ENCODE results near the gene EIF6.

DNA sequence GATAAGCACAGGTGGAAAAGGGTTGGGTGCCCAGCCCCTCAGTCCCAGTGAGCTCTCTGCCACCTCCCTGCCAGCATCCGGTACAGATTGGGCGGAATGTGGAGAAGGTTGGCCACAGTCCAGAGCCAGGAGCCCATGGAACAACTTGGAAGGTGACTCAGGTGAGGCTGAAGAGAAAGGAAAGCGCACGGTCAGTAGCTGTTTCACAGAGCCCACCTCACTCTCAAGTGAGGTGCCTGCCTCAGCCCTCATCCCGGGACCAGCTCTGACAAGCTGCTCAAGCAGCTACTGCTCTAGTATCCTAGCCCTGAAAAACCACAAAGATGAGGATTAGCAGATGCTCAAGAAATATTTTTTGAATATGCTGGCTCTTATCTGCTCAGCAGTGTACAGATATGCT is 5.5 kb downstream of the EIF6 start:
- no peak for TF ChIP-seq EP300 (IDR thresholded peaks at IDR 0.05)
- TF ChIP-seq, protein P1, sequence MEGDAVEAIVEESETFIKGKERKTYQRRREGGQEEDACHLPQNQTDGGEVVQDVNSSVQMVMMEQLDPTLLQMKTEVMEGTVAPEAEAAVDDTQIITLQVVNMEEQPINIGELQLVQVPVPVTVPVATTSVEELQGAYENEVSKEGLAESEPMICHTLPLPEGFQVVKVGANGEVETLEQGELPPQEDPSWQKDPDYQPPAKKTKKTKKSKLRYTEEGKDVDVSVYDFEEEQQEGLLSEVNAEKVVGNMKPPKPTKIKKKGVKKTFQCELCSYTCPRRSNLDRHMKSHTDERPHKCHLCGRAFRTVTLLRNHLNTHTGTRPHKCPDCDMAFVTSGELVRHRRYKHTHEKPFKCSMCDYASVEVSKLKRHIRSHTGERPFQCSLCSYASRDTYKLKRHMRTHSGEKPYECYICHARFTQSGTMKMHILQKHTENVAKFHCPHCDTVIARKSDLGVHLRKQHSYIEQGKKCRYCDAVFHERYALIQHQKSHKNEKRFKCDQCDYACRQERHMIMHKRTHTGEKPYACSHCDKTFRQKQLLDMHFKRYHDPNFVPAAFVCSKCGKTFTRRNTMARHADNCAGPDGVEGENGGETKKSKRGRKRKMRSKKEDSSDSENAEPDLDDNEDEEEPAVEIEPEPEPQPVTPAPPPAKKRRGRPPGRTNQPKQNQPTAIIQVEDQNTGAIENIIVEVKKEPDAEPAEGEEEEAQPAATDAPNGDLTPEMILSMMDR (IDR thresholded peaks at IDR 0.05), result no peak

Data from sigmoid colon (tissue), 4 donors.